Neural cell (in vitro differentiated cells): ENCODE results near the gene KRTAP5-2.

Source experiments
- CTCF ChIP-seq: fragments of 450-650 bp; IDR thresholded peaks from 2 replicates; pipeline ENCODE4 v1.5.1; 2014; ENCODE audit warnings: antibody characterized with exemption, mild to moderate bottlenecking, moderate library complexity; ENCODE audit not compliant: poor library complexity, severe bottlenecking
- EP300 ChIP-seq: fragments of 450-650 bp; conservative IDR thresholded peaks from 2 replicates; pipeline ENCODE4 v1.6.1; 2014; ENCODE audit warnings: antibody characterized with exemption, mild to moderate bottlenecking, moderate library complexity; ENCODE audit not compliant: poor library complexity, severe bottlenecking

- TF ChIP-seq CTCF = no peak
- no peak for TF ChIP-seq EP300
Observed at GRCh38 chr11:1562469-1563148, 35.5 kb downstream of the KRTAP5-2 start.
